HUES6 (cell line): ENCODE results near the gene ZNF316.

Experiments
- H3K27ac ChIP-seq: 2 replicates; pipeline ENCODE4 v1.7.0; 2013; ENCODE audit warnings: low read depth, mild to moderate bottlenecking, low read length, inconsistent platforms
- H3K27me3 ChIP-seq: 2 replicates; pipeline ENCODE4 v1.6.1; 2013; ENCODE audit warnings: low read length; ENCODE audit not compliant: control insufficient read depth, insufficient read depth
- H3K36me3 ChIP-seq: 2 replicates; pipeline ENCODE4 v1.6.1; 2013; ENCODE audit warnings: low read length; ENCODE audit not compliant: control insufficient read depth, insufficient read depth
- H3K4me1 ChIP-seq: 2 replicates; pipeline ENCODE4 v1.6.1; 2013; ENCODE audit warnings: low read length; ENCODE audit not compliant: control insufficient read depth, insufficient read depth
- H3K4me3 ChIP-seq: 2 replicates; pipeline ENCODE4 v1.5.1; 2013; ENCODE audit warnings: low read depth, low read length
- H3K9ac ChIP-seq: one replicate; pipeline ENCODE4 v1.6.1; 2013; ENCODE audit warnings: mild to moderate bottlenecking, low read length
- H3K9me3 ChIP-seq: 2 replicates; pipeline ENCODE4 v1.6.1; 2013; ENCODE audit warnings: low read depth, low read length; ENCODE audit not compliant: control insufficient read depth, insufficient read depth

The ZNF316 gene

DNA sequence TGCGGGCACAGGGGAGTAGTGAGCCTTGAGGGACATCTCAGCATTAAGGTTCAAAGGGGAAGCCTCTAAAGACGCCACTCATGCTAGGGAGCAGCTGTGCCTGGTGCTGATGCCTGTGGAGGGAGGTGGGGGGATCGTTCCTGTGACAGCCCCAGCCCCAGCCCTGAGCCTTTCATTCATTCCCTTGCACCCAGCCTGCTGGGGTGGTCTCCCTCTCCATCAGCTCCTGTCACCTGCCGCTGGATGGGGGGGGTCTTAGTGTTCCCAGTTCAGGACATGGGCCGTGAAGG is 11.6 kb downstream of the ZNF316 start:
- Histone ChIP-seq H3K9ac (no peak overlapping the region), H3K27me3 (no peaks in the 10 kb centered on the region; the same call in 1 of the 2 replicates), H3K4me3 (no peak overlapping the region), H3K4me1 (no peaks in the 10 kb centered on the region), H3K9me3 (no peaks in the 10 kb centered on the region; the same call in 1 of the 2 replicates), H3K36me3 (peaks cover 38% of the 10 kb centered on the region), H3K27ac (no peak overlapping the region)

DNA sequence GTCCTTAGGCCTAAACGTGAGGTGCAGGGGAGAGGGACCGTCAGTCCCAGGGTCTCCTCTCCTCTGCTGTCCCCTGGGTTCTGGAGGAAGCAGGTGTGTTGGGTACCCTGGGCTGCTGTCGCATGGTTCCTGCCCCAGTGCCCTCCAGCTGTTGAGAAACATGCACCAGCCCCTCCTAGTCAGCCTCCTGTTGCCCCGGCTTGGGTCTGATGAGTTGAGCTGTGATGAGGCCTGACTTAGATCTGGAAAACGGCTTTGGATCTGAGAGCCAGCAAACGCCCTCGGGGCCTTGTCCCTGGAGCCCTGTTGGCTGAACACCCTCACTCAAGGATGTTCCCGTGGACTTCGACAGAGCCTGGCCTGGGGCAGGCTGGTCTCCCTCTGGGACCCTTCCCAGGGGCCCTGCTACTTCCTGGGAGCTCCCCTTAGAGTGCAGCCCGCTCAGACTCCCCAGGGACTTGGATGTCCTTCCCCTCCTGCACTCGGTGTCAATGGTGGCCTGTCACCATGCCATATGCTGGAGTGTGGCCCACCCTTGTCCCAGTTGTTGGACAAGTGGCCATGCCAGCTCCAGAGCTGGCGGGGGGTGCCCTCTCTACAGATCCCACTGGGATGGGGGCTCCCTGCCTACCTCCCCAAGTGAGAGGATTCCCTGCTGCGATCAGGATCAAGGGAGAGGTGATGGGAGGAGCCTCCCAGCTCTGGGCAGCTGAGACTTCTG is 12.3 kb downstream of the ZNF316 start:
- H3K9ac ChIP-seq = no peak overlapping the region
- no peaks in the 10 kb centered on the region for H3K4me1 ChIP-seq
- no peak overlapping the region for H3K4me3 ChIP-seq
- no peak overlapping the region for H3K27ac ChIP-seq
- H3K36me3 ChIP-seq = peaks cover 31% of the 10 kb centered on the region
- no peaks in the 10 kb centered on the region; the same call in 1 of the 2 replicates for H3K9me3 ChIP-seq
- peaks cover 6% of the 10 kb centered on the region; the same call in 1 of the 2 replicates for H3K27me3 ChIP-seq

DNA sequence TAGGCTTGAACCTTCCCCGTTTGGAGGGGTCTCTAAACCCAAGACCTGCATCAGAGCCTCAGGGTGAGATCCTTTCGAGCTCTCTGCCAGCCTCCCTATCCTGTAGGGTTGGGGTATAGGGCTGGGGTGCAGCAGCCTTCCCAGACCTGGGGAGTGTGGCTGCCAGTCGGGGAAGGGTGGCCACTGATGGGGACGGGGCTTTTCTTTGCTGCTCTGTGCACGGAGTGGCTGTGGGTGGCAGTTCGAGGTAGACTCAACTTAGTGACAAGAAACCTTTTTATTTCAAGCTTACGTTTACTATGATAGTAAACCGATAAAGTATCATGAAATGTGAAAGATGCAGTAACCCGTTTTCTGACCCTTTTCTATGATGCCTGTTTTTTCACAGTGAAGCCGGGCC is 13.0 kb downstream of the ZNF316 start:
- H3K4me1 ChIP-seq = no peaks in the 10 kb centered on the region
- H3K27me3 ChIP-seq = peaks cover 12% of the 10 kb centered on the region; the same call in 1 of the 2 replicates
- no peaks in the 10 kb centered on the region; the same call in 1 of the 2 replicates for H3K9me3 ChIP-seq
- peaks cover 25% of the 10 kb centered on the region for H3K36me3 ChIP-seq
- H3K9ac ChIP-seq = no peak overlapping the region
- H3K4me3 ChIP-seq = no peak overlapping the region
- no peak overlapping the region for H3K27ac ChIP-seq

DNA sequence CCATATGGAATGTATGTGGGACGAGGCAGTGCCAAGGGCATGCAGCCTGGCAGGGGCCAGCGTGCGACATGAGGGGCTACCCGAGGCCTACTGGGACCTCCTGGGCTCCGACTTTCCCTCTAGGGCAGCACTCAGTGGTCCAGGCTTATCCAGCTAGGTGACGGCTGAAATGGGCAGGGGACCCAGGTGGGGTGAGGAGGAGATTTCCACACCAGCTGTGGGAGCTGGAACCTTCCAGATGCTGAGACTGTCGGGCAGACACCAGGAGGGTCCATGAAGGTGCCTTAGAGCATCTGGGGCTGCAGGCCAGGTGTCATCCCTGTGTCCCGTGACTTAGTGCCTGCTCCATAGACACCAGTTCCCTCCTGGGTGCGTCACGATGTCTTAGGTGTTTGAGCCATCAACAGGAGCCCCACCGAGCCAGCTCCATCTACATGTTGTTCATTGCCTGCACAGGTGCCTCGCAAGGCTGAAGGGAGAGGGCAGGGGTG is 13.4 kb downstream of the ZNF316 start:
- Histone ChIP-seq H3K36me3 (peaks cover 24% of the 10 kb centered on the region), H3K4me1 (no peaks in the 10 kb centered on the region), H3K9ac (no peak overlapping the region), H3K27ac (no peak overlapping the region), H3K9me3 (no peaks in the 10 kb centered on the region; the same call in 1 of the 2 replicates), H3K4me3 (no peak overlapping the region), H3K27me3 (peaks cover 17% of the 10 kb centered on the region; the same call in 1 of the 2 replicates)

DNA sequence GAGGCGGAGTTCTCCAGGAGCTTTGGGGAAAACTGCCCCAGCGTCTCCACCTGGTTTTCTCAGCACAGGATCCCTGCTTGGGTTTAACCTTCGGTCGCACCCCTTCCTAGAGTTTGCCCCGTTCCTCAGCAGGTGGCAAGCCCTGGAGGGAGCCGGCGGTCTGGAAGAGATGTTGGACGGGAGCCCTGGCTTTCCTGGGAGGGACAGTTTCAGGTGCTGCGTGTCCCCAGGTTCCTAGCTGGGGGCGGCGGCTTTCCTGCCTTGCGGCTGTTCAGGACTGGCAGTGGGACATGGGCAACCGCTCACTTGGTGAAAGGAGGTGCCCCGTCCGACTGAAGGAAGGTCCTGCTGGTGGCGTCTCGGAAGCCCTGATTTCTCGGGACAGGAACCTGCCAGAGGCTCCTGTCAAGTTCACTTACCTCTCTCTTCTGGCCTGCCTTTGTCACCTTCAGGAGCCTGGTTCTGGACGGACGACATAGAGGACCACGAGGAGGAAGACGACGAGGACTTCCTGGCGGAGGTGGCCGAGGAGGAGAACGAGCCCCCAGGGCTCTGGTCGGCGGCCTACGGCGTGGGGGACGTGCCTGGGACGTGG is 14.8 kb downstream of the ZNF316 start:
- Histone ChIP-seq H3K9me3 (no peaks in the 10 kb centered on the region; the same call in 1 of the 2 replicates), H3K36me3 (peaks cover 21% of the 10 kb centered on the region), H3K27me3 (peaks cover 20% of the 10 kb centered on the region; the same call in 1 of the 2 replicates)

DNA sequence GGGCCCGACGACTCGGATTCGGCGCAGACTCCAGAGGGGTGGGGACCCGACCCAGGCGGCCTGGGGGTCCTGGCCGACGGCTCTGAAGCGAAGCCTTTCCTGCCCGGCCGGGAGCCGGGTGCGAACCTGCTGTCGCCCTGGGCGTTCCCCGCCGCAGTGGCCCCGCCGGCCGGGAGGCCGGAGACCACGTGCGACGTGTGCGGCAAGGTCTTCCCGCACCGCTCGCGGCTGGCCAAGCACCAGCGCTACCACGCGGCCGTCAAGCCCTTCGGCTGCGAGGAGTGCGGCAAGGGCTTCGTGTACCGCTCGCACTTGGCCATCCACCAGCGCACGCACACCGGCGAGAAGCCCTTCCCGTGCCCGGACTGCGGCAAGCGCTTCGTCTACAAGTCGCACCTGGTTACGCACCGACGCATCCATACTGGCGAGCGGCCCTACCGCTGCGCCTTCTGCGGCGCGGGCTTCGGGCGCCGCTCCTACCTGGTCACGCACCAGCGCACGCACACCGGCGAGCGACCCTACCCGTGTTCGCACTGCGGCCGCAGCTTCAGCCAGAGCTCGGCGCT is 15.4 kb downstream of the ZNF316 start:
- Histone ChIP-seq H3K4me3 (no peak overlapping the region), H3K27me3 (peaks cover 20% of the 10 kb centered on the region; the same call in 1 of the 2 replicates), H3K27ac (no peak overlapping the region), H3K9ac (no peak overlapping the region), H3K9me3 (no peaks in the 10 kb centered on the region; the same call in 1 of the 2 replicates), H3K36me3 (peaks cover 17% of the 10 kb centered on the region), H3K4me1 (no peaks in the 10 kb centered on the region)

More for the DNA sequence above, 14.8 kb downstream of the ZNF316 start:
- Histone ChIP-seq H3K27ac (no peak overlapping the region), H3K4me1 (no peaks in the 10 kb centered on the region), H3K4me3 (no peak overlapping the region), H3K9ac (no peak overlapping the region)

DNA sequence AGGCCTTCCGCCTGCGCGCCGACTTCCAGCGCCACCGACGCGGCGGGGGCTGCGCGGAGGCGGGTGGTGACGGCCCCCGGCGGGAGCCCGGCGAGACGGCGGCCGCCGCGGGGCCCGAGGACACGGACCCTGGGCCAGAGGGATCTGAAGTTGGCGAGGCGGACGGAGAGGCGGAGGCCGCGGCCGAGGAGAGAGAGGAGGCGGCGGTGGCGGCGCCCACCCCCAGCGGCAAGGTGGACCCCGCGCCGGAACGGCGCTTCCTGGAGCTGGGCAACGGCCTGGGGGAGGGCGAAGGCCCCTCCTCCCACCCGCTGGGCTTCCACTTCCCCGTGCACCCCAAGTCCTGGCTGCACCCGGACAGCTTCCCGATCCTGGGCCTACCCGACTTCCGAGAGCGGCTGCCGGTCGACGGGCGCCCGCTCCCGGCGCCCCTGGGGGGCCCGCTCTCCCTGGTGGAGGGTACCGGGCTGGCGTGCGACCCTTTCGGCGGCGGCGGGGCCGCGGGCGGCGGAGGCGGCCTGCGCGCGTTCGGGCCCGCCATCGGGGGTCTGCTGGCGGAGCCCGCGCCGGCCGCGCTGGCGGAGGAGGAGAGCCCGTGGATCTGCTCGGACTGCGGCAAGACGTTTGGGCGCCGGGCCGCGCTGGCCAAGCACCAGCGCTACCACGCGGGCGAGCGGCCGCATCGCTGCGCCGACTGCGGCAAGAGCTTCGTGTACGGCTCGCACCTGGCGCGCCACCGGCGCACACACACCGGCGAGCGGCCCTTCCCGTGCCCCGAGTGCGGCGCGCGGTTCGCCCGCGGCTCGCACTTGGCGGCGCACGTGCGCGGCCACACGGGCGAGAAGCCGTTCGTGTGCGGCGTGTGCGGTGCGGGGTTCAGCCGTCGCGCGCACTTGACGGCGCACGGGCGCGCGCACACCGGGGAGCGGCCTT is 16.2 kb downstream of the ZNF316 start:
- Histone ChIP-seq H3K9ac (no peak overlapping the region), H3K36me3 (peaks cover 17% of the 10 kb centered on the region), H3K27ac (no peak overlapping the region), H3K27me3 (peaks cover 20% of the 10 kb centered on the region; the same call in 1 of the 2 replicates), H3K9me3 (no peaks in the 10 kb centered on the region; the same call in 1 of the 2 replicates), H3K4me3 (peak overlapping the region; percentile 27; the same call in 1 of the 2 replicates), H3K4me1 (peaks cover under 1% of the 10 kb centered on the region; the same call in 1 of the 2 replicates)

DNA sequence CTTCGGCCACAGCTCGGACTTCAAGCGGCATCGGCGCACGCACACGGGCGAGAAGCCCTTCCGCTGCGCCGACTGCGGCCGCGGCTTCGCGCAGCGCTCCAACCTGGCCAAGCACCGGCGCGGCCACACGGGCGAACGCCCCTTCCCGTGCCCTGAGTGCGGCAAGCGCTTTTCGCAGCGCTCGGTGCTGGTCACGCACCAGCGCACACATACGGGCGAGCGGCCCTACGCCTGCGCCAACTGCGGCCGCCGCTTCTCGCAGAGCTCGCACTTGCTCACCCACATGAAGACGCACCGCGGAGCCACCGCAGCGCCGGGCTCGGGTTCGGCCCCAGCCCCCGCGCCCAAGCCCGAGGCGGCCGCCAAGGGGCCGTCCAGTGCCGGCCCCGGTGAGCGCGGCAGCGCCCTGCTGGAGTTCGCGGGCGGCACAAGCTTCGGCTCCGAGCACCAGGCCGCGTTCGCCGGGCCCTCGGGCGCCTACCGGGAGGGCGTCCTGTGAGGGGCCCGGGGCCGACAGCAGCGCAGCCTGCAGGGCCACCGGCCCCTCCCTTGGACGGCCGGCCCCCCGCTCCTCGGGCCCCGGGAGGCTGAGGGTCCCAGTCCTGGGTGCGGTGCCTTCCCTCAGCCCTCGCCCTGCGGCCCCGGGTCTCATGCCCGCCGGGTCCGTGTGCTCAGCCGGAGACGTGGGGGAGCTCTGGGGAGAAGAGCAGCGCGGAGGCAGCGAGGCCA is 17.2 kb downstream of the ZNF316 start:
- H3K27me3 ChIP-seq = peaks cover 20% of the 10 kb centered on the region; the same call in 1 of the 2 replicates
- H3K9ac ChIP-seq = no peak overlapping the region
- H3K27ac ChIP-seq = no peak overlapping the region
- peaks cover 17% of the 10 kb centered on the region for H3K36me3 ChIP-seq
- peaks cover 9% of the 10 kb centered on the region; the same call in 1 of the 2 replicates for H3K4me1 ChIP-seq
- peak overlapping the region; percentile 35; the same call in 1 of the 2 replicates for H3K4me3 ChIP-seq
- H3K9me3 ChIP-seq = no peaks in the 10 kb centered on the region; the same call in 1 of the 2 replicates

DNA sequence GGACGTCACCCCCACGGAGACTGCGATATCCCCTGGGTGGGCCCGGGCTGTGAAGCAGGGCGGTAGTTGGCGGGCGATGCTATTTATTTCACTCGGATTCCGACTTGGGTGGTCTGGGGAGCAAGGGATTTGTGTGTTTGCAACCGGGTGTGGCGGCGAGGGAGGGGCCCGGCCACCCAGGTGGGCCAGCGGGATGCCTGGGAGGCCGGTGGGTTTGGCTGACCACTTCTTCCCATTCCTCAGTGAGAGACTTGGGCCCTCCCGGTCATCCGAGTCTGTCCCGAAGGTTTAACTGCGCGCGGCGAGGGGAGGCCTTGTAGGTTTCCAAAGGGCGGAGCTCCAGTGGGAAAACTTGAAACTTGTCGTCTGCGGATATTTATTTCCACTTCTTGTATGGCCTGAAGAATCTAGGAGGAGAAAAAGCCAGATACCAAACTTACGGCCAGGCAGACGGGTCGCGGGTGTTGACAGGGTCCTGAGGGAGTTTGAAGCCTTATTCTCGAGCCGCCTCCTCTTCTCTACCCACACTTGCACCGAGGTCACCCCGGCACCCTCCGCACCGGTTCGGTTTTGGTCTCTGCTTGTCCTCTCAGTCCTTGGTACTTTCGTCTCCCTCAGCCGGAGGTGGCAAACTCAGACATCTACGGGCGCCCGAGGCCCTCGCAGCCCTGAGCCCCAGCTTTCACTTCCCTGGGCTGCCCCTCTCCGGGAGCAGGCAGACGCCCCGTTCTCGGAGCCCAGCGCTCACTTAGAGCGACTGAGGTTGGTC is 17.9 kb downstream of the ZNF316 start:
- Histone ChIP-seq H3K9ac (no peak overlapping the region), H3K27me3 (peaks cover 20% of the 10 kb centered on the region; the same call in 1 of the 2 replicates), H3K36me3 (peaks cover 17% of the 10 kb centered on the region), H3K4me3 (peak overlapping the region; percentile 35; the same call in 1 of the 2 replicates), H3K27ac (no peak overlapping the region), H3K4me1 (peaks cover 9% of the 10 kb centered on the region; the same call in 1 of the 2 replicates), H3K9me3 (no peaks in the 10 kb centered on the region; the same call in 1 of the 2 replicates)
